Fibroblast of peridontal ligament (primary cell): Measurements from ENCODE around the gene ADAMTS4.

Source experiments
- DNase-seq: peaks from one replicate; pipeline ENCODE4 v3.0.0-alpha.2; 2010; ENCODE audit errors: extremely low read depth

Gene ADAMTS4

DNA sequence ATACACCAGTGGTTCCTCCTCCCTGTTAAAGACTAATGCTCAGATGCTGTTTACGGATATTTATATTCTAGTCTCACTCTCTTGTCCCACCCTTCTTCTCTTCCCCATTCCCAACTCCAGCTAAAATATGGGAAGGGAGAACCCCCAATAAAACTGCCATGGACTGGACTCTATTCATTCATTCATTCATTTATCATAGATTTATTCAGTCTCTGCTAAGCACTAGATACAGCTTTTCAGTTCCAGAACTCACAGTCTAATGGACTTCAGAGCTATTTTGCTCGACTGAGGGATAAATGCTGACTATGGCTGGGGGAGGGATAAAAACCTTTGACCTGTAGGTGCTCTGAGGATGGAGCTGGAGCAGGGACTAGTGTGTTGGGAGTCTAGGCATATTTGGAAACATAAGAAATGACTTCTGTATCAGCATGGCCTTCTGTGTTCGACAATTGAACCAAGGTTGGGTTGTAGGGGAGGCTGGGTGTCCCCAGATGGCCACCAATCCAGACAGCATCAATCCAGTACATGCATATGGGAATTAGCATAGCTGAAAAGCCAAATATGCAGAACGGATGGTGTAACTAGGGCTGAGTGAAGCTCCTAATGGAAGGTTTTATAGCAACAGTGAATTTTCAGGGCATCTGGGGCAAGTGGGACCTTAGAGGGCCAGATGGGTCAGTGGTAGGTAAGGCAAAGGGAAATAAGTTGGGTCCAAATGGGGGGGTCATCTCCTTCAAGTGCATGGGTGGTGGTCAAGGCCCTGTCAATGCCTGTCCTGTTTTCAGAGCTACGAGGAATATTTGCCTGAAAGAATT lies 20.4 kb upstream of the ADAMTS4 start:
- no peak for DNase-seq

DNA sequence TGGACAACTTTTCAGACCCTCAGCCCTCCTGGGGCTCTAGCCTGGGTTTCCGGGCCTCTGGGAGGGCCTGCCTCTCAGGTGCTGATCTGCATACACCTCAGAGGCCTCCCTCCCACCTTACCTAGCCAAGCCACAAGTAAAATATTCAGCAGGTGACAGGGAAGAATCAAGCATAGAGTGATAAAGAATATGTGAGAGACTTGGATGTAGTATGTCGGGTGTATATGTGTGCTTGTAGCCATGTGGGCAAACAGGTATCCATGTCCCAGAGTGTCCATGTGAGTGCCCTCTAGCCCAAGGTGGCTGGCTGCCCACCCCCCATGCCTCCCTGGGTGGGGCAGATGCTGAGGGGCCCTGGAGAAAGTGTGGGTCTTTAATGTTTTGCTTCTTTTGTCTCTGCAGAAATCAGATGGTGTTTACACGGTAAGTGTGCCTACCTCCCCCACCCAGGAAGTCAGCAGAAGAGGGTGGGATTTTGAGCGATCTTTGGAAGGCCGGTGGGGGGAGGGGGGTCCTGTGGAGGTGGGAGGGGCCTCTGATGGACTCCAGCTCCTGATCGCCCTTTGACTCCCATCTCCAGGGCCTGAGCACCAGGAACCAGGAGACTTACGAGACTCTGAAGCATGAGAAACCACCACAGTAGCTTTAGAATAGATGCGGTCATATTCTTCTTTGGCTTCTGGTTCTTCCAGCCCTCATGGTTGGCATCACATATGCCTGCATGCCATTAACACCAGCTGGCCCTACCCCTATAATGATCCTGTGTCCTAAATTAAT lies 19.6 kb upstream of the ADAMTS4 start:
- DNase-seq, result no peak

DNA sequence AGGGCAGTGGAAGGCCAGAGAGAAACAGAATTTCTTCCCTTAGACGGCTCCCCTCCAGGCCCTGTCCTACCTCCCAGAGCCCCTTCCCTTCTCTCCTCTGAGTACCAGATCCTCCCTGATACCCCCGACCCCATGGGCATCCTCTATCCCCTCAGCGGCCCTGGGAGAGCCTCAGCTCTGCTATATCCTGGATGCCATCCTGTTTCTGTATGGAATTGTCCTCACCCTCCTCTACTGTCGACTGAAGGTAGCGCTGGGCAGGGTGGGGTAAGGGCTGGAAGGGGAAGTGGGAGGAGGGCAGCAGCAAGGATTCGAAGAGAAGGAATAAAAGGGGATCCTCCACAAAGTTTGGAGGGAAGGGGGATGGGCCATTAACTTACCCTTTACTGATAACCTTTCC lies 19.0 kb upstream of the ADAMTS4 start:
- DNase-seq, result no peak

DNA sequence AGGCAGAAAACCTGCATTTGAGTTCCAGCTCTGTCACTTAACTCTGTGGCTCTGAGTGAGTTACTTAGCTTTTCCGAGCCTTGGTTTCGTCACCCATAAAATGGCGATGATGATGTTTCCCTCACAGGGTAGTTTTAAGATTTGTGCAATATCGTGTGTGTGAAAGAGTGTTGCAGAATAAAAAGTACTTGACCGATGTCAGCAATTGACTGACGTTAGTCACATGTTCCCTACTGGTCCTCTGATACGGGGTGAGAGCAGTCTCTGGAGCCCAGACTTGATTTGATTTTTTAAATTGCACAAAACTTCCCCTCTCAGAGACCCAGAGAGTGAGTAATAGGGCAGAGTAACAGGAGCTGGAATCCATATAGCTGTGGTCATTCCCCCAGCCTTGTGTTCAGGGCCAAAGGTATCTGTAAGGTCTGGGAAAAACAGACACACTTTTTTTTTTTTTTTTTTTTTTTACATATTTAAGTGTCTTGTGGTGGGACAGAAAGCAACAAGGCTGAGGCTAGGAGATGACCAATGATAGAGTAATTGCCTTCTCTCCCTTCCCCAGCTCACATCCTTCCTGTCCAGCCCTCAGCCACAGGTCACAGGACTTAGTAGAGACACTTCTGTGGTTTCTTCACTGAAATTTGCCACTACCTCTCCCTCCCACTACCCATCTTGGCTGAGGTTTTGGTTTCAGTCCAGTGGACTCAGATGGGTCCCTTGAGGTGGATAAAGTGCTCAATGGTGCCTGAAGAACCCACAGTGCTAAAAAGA lies 18.3 kb upstream of the ADAMTS4 start:
- peak; percentile 83 for DNase-seq

GRCh38 chr1:161215076-161215475 lies 16.2 kb upstream of the ADAMTS4 start, which contains the start of gene FCER1G:
Gene FCER1G (plus strand): TSS chr1:161215295. CDS start chr1:161215322, 27 bp downstream.
- DNase-seq, result no peak

- no peak for DNase-seq
Observed at GRCh38 chr1:161214369-161214768, 15.5 kb upstream of the ADAMTS4 start.

DNA sequence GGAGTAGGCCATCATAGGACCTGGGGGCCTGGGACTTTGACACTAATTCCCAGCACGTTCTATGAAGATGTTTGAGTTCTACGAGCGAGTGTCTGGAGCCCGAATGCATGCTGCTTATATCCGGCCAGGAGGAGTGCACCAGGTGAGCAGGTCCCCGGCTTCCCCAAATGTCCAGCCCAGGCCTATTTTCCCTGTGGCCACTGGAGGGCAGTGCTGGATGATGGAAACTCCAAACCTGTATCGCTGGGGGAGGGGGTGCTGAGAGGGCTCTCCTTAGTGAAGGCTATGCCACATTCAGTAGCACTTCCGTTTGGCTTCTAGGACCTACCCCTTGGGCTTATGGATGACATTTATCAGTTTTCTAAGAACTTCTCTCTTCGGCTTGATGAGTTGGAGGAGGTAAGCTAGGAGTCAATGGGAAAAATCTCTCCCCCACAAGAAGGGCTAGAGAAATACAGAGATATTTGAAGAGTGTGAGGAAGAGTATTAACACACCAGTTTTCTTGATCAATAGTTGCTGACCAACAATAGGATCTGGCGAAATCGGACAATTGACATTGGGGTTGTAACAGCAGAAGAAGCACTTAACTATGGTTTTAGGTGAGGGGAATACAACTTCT lies 11.0 kb upstream of the ADAMTS4 start:
- peak; percentile 70 for DNase-seq

GRCh38 chr1:161207173-161207572 lies 8.3 kb upstream of the ADAMTS4 start:
- no peak for DNase-seq

GRCh38 chr1:161206411-161207140 lies 7.7 kb upstream of the ADAMTS4 start:
- DNase-seq, result no peak

DNA sequence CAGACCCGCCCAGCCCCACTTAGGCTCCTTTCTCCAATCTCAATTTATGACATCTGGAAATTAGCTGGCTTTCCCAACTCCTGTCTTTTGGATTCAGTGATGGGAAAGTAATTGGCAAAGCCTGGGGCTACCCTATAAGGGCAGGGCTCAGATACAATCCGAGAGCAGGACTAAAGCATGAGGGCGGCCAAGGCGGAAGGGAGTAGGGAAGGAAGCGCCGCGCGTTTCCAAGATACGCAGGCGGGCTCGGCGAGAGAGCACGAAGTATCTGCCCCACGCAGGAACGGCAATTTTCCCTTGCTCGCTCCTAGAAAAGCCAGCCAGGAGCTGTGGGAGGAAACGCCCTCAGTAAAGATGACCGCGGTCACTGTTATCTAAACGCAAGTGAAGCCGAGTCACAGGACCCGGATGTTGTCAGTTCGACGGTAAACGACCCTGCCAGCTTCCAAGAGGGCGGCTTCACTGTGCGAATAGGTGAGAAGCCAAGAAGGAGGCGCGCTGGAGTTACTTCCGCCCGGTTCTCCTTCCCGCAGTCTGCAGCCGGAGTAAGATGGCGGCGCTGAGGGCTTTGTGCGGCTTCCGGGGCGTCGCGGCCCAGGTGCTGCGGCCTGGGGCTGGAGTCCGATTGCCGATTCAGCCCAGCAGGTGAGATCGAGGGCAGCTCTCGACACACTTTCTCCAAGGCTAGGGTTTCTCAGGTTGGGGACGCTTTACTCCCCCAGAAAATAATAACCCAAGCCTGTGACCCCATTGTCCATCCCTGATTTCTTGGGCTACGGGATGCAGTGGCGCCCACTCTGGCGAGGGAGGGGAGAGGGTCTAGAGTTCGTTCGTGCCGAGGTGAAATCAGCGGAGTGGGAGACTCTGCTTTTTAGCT lies 3.2 kb upstream of the ADAMTS4 start, which contains the start of gene NDUFS2:
NDUFS2 (plus strand) TSS at position 532 of the 877 bp plus-strand sequence; CDS start at position 551, 19 bp downstream.
- peak; percentile 99 for DNase-seq

DNA sequence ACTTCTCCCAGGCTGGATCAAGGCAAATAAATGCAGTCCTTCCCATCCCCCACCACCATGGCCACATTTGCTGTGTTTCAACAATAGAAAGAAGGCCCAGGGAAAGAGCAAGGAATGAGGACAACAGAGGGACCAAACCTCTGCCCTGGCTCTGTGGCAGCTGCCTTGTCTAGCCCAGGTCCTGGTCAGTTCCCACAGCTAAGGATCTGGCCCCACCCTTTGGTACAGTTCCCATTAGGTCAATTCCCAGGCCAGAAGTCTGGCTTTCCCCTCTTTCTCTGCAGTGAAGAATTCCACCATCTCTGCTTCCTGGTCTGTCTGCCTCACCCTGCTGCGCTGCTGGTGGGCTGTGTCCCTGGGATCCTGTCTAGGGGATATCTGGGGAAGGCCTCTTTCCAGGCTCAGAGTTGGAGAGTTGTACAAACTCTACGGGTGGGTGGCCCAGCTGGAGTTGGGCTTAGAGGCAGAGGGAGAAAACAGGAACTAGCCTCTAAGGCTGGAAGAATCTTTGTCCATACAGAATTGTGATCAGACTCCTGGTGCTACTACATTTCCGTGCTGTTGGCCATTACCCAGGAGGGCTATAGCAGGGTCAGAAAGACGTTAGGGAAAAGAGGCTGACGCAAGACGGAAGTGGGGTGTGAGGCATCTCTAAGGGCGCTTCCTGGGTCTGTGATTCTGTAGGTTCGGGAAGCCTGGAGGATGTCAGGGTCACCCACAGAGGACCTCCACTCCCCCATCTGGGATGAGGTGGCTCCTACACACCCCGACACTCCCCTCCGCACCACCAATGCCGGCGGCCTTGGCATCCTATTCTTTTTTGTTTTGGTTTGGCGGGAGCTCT lies 2.4 kb upstream of the ADAMTS4 start:
- DNase-seq, result peak; percentile 79

- DNase-seq, result no peak
Observed at GRCh38 chr1:161200421-161200991, 1.7 kb upstream of the ADAMTS4 start.

GRCh38 chr1:161199506-161200139 lies 769 bp upstream of the ADAMTS4 start:
- no peak for DNase-seq

- DNase-seq, result peak; percentile 48
Observed at GRCh38 chr1:161198194-161198896, 509 bp downstream of the ADAMTS4 start.

- DNase-seq, result no peak
Observed at GRCh38 chr1:161197560-161198193, 1.2 kb downstream of the ADAMTS4 start.

DNA sequence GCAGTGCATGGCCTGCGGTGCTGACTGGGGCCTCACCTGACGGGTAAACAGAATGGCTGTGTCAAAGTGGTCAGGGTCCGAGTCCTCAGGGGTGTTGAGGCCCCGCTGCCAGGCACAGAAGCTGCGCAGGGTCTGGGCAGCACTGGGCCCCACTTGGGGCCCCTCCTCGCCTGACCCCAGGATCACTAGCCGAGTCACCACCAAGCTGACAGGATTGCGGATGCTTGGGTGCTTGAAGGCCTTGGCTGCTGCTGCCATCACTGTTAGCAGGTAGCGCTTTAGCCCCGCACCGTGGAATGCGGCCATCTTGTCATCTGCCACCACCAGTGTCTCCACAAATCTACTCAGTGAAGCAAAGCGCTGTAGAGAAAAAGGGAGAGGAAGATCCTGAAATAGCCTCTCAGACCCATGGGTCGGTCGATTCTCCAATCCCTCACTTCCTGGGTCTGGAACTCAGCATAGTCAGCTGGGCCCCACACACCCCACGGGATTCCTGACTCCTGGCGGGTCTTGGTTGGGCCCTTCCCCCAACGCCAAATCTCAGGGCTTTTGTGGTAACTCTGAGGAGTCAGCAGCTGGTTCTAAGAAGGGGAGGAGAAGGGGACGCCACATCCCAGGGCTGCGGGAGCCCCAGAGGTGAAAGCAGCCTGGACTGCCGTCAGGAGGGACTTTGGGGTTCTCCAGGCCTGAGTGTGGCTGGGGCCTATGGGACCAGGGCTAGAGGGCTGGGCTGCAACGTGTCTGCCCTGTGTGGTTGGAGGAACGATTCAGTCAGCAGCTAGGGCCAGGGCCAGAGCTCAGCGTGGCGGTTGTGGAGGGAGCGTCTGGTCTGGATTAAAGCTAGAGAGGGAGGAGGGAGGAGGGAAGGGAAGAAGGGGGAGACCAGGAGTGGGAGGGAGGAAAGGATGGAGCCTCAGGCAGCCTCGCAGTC lies 2.1 kb downstream of the ADAMTS4 start:
- DNase-seq, result peak; percentile 95
